Measurements from ENCODE around the gene TCP10L.
"Not testable (repeated sequence)": the region's sequence is repeated elsewhere in the genome, so short reads cannot be mapped to it uniquely, and the experiment has no call there.

Gene TCP10L

DNA sequence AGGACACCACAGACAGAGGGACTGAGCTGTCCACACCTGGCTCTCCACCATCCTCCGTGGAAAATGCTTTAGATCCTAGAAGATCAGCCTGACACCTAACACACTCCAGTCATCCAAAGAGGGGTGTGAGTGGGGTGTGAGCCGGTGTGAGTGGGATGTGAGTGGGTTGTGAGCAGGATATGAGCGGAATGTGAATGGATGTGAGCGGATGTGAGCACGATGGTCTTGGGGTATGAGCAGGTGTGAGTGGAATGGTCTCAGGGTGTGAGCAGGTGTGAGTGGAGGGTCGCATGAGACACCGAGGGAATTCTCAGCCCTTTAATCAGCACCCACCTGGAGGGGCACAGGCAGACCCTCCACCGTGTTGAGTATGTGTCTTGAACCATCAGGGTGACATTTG is 851 bp downstream of the TCP10L start:
- DNase-seq, result no peak

GRCh38 chr21:32581732-32582131 is 3.6 kb downstream of the TCP10L start:
- no peak for DNase-seq

DNA sequence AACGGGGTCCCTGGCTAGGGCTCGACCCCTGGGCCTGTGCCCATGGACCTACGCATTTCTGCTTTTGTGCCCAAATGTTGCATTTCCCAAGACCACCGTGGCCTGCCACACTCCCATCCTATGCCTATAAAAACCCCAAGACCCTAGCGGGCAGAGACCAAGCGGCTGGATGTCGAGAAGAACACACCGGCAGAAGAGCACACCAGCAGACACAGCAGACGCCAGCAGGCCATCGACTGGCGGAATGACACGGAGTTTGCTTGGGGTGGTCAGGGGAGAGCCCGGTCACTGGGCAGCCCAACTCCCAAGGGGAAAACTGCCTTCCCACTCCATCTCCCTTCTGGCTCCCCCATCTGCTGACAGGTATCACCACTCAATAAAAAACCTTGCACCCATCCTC is 4.4 kb downstream of the TCP10L start:
- no peak for DNase-seq

DNA sequence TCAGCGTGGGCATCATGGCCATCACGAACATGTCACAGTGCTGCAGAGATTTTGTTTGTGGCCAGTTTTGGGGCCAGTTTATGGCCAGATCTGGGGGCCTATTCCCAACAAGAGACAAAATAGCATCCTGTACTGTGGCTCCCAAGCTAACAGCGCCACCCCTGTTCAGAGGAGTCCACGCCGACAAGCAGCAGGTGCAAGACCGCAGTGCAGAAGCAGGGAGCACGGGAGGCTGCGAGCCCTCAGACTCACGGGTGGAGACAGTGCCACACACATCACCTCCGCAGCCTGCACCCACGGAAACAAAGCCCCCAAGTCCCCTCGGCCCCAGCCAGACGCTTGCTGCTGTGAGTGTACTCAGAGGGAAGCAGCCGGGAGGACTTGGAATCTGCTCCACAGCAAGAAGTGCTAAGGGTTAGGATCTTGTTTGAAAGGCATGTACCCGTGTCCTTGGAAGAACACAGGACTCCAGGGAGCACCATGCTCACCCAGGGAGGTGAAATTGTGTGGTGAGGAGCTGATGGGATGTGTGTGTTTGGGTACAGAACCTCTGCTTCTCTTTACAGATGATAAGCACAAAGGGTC is 7.1 kb downstream of the TCP10L start:
- DNase-seq, result no peak

DNA sequence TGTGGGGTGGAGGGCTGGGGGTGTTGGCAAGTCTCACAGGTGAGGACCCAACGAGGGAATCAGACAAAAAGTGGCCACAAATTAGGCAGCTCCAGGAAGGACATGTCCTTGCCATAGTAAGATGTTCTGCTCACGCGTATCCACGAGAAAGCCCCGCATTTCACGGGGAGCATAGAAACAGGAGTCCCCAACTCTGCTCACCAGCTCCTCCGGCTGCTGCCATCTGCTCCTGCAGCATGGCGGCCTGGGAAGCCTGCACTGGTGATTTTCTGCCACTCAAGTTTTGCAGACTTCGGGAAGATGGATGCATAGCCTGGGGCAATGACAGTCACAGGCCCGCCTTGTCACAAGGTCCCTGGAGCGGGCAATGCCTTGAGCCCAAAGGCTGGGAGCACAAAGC is 9.3 kb downstream of the TCP10L start:
- DNase-seq, result no peak

DNA sequence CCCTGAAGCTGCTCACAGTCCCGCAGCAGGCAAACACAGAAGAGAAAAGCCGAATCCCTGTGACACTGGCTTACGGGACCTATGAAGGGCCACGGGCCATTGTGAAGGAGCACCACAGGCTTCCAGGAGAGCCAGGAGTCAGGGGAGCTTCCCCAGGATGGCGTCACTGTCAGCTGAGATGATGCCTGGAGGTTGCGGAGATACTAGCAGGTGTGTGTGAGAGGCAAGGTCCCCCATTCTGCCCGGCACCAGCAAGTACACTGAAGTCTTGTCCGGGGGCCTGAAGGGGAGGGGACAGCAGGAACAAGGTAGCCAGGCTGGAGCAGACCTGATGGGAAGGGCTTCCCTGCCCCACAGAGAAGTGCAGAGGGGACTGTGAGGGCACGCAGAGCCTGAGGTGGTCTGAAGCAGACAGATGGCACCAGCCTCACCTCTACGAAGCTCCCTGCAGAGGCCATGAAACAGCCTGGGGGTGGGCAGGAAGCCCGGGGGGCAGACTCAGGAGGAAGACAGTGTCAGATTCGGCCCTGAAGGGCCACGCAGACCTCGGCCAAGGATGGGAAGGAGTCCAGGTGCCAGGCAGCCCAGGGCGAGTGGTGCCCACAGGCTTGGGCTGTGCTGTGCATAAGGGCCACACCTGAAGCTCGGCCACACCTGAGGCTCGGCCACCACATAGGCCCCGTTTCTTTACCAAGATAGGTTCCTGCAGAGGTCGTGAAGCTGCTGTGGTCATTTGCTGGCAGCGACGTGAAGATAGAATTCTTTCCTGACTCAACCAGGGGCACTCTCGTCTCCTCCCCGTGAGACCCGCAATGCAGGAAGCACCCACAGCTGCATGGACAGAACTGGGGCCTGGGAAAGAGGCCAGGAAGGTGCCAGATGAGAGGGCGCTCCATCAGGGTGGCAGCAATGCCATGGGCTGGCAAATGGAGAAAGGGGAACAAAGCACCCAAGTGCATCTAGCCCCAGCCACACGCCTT is 10.1 kb downstream of the TCP10L start:
- DNase-seq, result no peak

GRCh38 chr21:32572574-32573420 is 12.5 kb downstream of the TCP10L start:
- DNase-seq, result peak; percentile 45

GRCh38 chr21:32570456-32570855 is 14.9 kb downstream of the TCP10L start:
- DNase-seq, result no peak

DNA sequence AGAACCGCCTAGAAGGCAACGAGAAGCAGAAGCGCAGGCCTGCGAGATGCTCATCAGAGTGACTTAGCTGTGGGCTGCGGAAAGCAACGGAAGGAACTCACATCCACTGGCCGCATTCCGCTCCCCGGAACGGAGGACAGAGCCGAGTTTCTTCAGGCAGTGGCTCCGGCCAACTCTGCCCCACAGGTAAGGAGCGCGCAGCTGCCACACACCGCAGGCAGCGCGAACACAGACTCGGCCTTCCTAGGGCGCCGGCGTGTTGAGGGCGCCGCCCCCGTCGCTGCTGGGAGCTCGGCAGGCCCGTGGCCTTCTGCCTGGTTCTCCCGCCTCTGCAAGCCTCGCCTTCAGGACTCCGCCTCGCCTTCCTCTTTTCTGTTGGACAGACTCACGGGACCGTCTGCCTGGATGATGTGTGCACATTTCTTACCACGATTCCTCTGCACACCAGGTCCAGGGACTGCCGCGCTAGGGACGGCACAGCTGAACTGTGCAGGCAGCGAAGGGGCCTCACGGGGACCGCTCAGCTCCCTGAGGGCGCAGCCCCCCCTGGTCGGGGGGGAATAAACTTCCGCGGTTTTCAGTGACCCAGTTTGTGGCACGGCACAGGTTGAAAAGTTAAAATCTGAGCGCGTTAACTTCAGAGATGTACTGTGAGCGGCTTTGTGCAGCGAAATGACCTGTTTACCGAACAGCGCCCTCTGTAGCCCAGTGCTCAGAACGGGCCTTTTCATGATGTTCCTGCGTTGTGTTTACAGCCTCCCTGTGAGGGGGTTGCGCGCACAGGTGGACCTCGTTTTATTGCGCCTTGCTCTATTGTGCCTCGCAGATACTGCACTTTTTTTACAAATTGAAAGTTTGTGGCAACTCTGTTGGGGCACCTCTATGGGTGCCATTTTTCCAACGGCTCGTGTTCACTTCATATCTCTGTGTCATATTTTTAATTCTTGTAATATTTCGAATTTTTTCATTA is 15.8 kb downstream of the TCP10L start:
- peak; percentile 56 for DNase-seq

- DNase-seq, result no peak
Observed at GRCh38 chr21:32567626-32568025, 17.7 kb downstream of the TCP10L start.

- DNase-seq, result no peak
Observed at GRCh38 chr21:32566741-32567389, 18.5 kb downstream of the TCP10L start.

DNA sequence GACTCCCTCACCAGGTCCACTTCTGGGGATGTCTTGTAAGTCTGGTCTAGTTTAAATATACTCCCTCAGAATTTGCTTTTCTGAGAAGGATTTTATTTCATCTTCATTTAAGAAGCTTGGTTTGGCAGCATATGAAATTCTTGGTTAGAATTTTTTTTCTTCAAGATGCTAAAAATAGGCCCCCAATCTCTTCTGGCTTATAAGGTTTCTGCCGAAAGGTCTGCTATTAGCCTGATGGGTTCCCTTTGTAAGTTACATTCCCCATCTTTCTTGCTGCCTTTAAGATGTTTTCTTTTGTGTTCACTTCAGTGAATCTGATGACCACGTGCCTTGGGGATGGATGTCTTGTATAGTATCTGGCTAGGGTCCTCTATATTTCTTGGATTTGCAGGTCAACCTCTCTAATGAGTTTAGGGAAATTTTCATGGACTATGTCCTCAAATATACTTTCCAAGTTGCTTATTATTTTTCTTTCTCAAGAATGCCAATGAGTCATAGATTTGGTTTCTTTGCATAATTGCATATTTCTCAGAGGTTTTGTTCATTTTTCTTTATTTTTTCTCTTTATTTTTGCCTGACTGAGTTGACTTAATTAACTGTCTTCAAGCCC is 19.4 kb downstream of the TCP10L start:
- no peak for DNase-seq

GRCh38 chr21:32562915-32563314 is 22.4 kb downstream of the TCP10L start:
- DNase-seq, result no peak

GRCh38 chr21:32562426-32562825 is 22.9 kb downstream of the TCP10L start:
- DNase-seq, result no peak

- not testable (repeated sequence) for DNase-seq
Observed at GRCh38 chr21:32561476-32561875, 23.8 kb downstream of the TCP10L start.

GRCh38 chr21:32560896-32561295 is 24.4 kb downstream of the TCP10L start:
- no peak for DNase-seq

- DNase-seq, result no peak
Observed at GRCh38 chr21:32559006-32559610, 26.2 kb downstream of the TCP10L start.

- DNase-seq, result no peak
Observed at GRCh38 chr21:32558106-32558505, 27.2 kb downstream of the TCP10L start.

DNA sequence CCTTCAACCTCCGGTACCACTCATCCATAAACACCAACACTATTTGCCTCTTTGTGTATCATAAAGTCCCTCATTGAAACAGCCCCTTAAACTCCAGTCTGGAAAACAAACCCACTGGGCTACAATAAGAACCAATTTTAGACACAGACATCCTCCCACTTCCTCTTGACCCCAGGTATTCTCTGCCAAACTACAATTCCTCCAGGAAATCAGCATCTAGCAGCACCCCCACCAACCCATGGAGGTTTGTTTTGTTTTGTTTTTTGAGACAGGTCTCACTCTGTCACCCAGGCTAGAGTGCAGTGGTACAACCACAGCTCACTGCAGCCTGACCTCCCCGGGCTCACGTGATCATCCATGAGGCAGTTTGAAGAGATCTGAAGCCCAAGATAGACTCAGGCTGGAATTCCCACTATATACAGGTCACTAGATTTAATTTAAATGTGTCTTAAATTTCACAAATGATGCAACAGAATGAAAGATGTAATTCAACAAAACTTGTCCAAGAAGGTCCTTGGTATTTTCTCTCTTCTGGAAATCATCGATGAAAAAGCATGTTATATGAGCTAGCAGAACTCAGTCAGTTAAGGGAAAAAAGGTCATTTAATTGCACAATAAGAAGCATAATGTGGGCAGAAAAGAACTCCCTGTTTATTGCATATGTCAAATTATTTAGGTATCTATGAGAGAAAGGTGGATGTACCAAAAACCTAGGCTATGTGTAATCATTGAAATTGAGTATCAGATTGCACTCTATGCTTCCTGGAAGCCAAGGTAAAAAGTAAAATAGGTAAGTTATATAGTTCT is 30.3 kb downstream of the TCP10L start:
- DNase-seq, result no peak

- no peak for DNase-seq
Observed at GRCh38 chr21:32549886-32550285, 35.4 kb downstream of the TCP10L start.
